ENCODE data around the gene CRACR2A.

CRACR2A gene

DNA sequence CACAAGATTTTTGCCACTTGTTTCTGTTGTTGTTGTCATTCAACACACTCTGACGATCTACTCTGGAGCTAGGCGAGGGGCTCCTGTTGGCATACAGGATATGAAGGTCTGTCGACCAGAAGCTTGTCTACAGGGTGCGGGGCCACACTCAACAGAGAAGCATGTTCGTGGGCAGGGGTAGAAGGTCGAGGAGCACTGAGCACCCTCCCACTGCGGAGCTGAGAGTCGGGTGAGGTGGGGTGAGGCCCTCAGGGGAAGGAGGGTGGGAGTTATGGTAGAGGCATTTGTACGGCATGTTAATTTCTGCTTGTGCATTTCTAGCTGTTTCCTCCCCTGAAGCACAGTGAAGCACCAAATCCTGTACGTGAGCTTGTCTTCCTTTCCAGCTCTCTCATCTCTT, 146.8 kb downstream of the CRACR2A start:
- no peaks in the 10 kb centered on the region for H3K4me1 ChIP-seq
- H3K4me3 ChIP-seq (ENCODE audit: low read depth, low read length), result no peak overlapping the region
- TF ChIP-seq, protein P1, sequence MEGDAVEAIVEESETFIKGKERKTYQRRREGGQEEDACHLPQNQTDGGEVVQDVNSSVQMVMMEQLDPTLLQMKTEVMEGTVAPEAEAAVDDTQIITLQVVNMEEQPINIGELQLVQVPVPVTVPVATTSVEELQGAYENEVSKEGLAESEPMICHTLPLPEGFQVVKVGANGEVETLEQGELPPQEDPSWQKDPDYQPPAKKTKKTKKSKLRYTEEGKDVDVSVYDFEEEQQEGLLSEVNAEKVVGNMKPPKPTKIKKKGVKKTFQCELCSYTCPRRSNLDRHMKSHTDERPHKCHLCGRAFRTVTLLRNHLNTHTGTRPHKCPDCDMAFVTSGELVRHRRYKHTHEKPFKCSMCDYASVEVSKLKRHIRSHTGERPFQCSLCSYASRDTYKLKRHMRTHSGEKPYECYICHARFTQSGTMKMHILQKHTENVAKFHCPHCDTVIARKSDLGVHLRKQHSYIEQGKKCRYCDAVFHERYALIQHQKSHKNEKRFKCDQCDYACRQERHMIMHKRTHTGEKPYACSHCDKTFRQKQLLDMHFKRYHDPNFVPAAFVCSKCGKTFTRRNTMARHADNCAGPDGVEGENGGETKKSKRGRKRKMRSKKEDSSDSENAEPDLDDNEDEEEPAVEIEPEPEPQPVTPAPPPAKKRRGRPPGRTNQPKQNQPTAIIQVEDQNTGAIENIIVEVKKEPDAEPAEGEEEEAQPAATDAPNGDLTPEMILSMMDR (IDR thresholded peaks at IDR 0.05; ENCODE audit: low read depth, low read length), result no peak

DNA sequence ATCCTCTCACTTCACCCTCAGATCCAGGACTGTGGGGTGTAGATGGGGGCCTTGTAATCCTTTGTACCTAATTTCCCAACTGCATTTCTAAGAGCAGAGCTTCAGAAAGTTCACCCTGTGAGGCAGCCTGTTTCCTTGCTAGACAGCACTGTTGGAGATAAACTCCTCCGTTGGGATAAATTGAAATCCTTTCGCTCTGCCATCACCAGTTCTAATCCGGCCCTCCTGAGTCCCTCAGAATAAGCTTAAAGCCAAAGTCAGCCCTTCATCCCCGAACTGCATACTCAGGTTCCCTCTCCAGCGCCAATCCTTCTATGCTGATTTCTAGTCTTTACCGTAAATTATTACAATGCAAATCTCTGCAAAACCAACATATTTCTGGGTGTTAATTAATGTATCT, 147.2 kb downstream of the CRACR2A start:
- H3K9me3 ChIP-seq, result no peaks in the 10 kb centered on the region
- H3K27me3 ChIP-seq, result peaks cover 38% of the 10 kb centered on the region
- H3K4me3 ChIP-seq (ENCODE audit: low read depth, low read length), result no peak overlapping the region
- H3K36me3 ChIP-seq, result no peaks in the 10 kb centered on the region
- TF ChIP-seq, protein P1 (IDR thresholded peaks at IDR 0.05; ENCODE audit: low read depth, low read length), result no peak
- no peak for DNase-seq
- H3K4me1 ChIP-seq, result no peaks in the 10 kb centered on the region

More for the DNA sequence above, 146.8 kb downstream of the CRACR2A start:
- no peak for DNase-seq
- Histone ChIP-seq H3K9me3 (no peaks in the 10 kb centered on the region), H3K36me3 (no peaks in the 10 kb centered on the region), H3K27me3 (peaks cover 38% of the 10 kb centered on the region)

DNA sequence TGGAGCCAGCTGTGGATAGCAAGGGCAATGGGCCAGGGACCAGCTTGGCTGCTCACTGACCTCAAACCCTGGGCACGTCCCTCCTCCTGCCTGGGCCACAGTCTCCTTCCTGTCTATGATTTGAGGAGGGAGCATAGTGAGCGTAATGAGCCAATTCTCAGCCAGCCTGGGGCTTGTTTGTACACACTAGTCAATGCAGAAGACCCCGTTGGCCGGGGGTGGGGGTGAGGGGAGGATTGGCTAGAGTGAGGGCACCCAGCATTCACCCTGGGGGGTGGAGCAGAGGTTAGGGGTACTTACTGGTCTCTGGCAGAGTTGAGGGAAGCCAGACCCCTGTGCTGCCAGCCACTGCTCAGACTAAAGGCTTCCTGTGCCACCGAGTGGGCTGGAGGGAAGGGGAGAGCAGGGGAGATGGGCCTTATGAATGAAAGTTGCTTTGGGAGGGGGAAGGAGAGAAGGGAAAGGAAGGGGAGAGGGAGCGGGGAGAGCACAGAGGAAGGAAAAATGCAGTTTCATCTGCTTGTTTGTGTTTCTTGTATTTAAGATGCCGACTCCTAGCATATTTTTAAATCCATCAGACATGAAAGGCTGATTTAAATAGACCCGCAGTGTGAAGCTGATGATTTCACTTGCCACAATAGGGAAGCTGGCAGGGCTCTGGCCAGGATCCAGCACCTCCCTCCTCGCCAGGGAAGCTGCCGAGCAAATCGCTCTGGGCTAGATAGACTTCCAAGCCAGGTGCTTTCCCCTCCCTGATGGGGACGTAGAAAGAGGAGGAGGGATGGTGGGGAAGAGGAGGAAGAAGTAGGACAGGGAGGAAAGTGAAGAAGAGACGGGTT, 147.9 kb downstream of the CRACR2A start:
- Histone ChIP-seq H3K9me3 (no peaks in the 10 kb centered on the region), H3K36me3 (no peaks in the 10 kb centered on the region), H3K4me3 (ENCODE audit: low read depth, low read length) (no peak overlapping the region), H3K4me1 (no peaks in the 10 kb centered on the region), H3K27me3 (peaks cover 38% of the 10 kb centered on the region)
- DNase-seq, result no peak
- TF ChIP-seq, protein P1 (IDR thresholded peaks at IDR 0.05; ENCODE audit: low read depth, low read length), result no peak

GRCh38 chr12:3604286-3604685, 148.6 kb downstream of the CRACR2A start:
- no peaks in the 10 kb centered on the region for H3K36me3 ChIP-seq
- no peak overlapping the region for H3K4me3 ChIP-seq (ENCODE audit: low read depth, low read length)
- TF ChIP-seq, protein P1 (IDR thresholded peaks at IDR 0.05; ENCODE audit: low read depth, low read length), result no peak
- DNase-seq, result no peak
- H3K9me3 ChIP-seq, result no peaks in the 10 kb centered on the region
- peaks cover 40% of the 10 kb centered on the region for H3K27me3 ChIP-seq
- H3K4me1 ChIP-seq, result no peaks in the 10 kb centered on the region

DNA sequence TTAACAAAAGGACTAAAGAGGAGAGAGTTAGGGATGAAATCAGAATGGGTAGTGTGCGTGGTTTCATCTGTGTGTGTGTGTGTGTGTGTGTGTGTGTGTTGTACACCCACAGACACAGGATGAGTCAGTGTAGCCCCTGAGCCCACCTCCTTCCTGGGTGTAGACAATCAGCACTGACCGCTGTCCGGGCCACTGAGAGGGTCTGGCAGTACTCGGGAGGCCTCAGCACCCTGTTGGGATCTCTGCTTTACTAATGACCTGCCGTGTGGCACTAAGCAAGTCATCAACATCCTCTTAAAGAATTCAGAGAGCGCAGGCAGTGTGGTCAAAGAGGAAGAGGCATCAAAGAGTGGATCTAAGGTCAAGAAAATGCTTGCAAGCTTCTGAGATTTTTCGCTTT, 149.3 kb downstream of the CRACR2A start:
- TF ChIP-seq, protein P1 (IDR thresholded peaks at IDR 0.05; ENCODE audit: low read depth, low read length), result no peak
- no peak for DNase-seq
- Histone ChIP-seq H3K9me3 (no peaks in the 10 kb centered on the region), H3K36me3 (no peaks in the 10 kb centered on the region), H3K27me3 (peaks cover 43% of the 10 kb centered on the region), H3K4me1 (no peaks in the 10 kb centered on the region), H3K4me3 (ENCODE audit: low read depth, low read length) (no peak overlapping the region)

- Histone ChIP-seq H3K4me1 (no peaks in the 10 kb centered on the region), H3K9me3 (no peaks in the 10 kb centered on the region), H3K4me3 (ENCODE audit: low read depth, low read length) (no peak overlapping the region), H3K27me3 (peaks cover 43% of the 10 kb centered on the region), H3K36me3 (no peaks in the 10 kb centered on the region)
- TF ChIP-seq, protein P1 (IDR thresholded peaks at IDR 0.05; ENCODE audit: low read depth, low read length), result no peak
- no peak for DNase-seq
Measured at GRCh38 chr12:3602488-3602887, 150.4 kb downstream of the CRACR2A start.

All from BE2C (cell line).